Cardiac fibroblast (primary cell): ENCODE results near the gene SNRNP25.
A peak's percentile ranks its signal among the peaks of the same experiment; 100 is the strongest.
"Not testable (repeated sequence)": the region's sequence is repeated elsewhere in the genome, so short reads cannot be mapped to it uniquely, and the experiment has no call there.

Experiments
- DNase-seq, 2 donors: peaks; one replicate each; pipeline versions ENCODE4 v3.0.0 to v3.0.0-alpha.2; 2010; ENCODE audit warnings: low read depth in 2 of 2
- H3K4me3 ChIP-seq, 2 donors: replicated peaks in 1 of 2; 1 replicate in 1 of 2; 2 replicates in 1 of 2; pipeline ENCODE4 v1.5.1; 2011; ENCODE audit warnings: low read depth in 2 of 2, low read length in 2 of 2, mild to moderate bottlenecking in 2 of 2, moderate library complexity in 1 of 2
- CTCF ChIP-seq: IDR thresholded peaks from one replicate; pipeline ENCODE4 v1.5.1; 2011; ENCODE audit warnings: low read depth, mild to moderate bottlenecking, low read length, inconsistent platforms

SNRNP25 gene

GRCh38 chr16:45454-45853 lies 8.2 kb upstream of the SNRNP25 start:
- no peak overlapping the region for H3K4me3 ChIP-seq
- DNase-seq: no peak
- TF ChIP-seq CTCF: no peak

- not testable (repeated sequence) for H3K4me3 ChIP-seq, DNase-seq
Observed at GRCh38 chr16:46510-46909, 7.1 kb upstream of the SNRNP25 start.

GRCh38 chr16:47234-47633 lies 6.4 kb upstream of the SNRNP25 start:
- no peak for TF ChIP-seq CTCF
- H3K4me3 ChIP-seq: no peak overlapping the region
- DNase-seq: no peak

- no peak for TF ChIP-seq CTCF
- no peak overlapping the region for H3K4me3 ChIP-seq
Observed at GRCh38 chr16:50769-51591, 2.6 kb upstream of the SNRNP25 start.

GRCh38 chr16:54237-54581 lies 581 bp downstream of the SNRNP25 start:
- TF ChIP-seq CTCF: no peak
- no peak for DNase-seq
- peak overlapping the region; percentile 75 to 81 for H3K4me3 ChIP-seq

More at GRCh38 chr16:50769-51591, 2.6 kb upstream of the SNRNP25 start:
- DNase-seq: no peak

GRCh38 chr16:55571-56136 lies 2.0 kb downstream of the SNRNP25 start:
- no peak overlapping the region for H3K4me3 ChIP-seq
- TF ChIP-seq CTCF: no peak
- DNase-seq: no peak

- no peak for TF ChIP-seq CTCF
- no peak for DNase-seq
- no peak overlapping the region for H3K4me3 ChIP-seq
Observed at GRCh38 chr16:56231-56927, 2.8 kb downstream of the SNRNP25 start.
